ENCODE data around the gene LCN12. TPM values are rescaled to one million over a fixed set of nuclear protein-coding genes. Genes with fewer than 3 reads are reported as not detected.
A peak's percentile ranks its signal among the peaks of the same experiment; 100 is the strongest.

Gene LCN12
- total RNA-seq, 1 experiment from 2014 or later, result not detected

- ChIA-PET POLR2A (ENCODE audit: low non-redundant PET) (no interaction called here), CTCF (no interaction called here)
- TF ChIP-seq, protein P1, sequence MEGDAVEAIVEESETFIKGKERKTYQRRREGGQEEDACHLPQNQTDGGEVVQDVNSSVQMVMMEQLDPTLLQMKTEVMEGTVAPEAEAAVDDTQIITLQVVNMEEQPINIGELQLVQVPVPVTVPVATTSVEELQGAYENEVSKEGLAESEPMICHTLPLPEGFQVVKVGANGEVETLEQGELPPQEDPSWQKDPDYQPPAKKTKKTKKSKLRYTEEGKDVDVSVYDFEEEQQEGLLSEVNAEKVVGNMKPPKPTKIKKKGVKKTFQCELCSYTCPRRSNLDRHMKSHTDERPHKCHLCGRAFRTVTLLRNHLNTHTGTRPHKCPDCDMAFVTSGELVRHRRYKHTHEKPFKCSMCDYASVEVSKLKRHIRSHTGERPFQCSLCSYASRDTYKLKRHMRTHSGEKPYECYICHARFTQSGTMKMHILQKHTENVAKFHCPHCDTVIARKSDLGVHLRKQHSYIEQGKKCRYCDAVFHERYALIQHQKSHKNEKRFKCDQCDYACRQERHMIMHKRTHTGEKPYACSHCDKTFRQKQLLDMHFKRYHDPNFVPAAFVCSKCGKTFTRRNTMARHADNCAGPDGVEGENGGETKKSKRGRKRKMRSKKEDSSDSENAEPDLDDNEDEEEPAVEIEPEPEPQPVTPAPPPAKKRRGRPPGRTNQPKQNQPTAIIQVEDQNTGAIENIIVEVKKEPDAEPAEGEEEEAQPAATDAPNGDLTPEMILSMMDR (conservative IDR thresholded peaks at IDR 0.05; ENCODE audit: low read depth, low read length), result no peak
- TF ChIP-seq EZH2 (IDR thresholded peaks at IDR 0.05; ENCODE audit: borderline replicate concordance, low read depth, low read length, poor library complexity, severe bottlenecking), result no peak
Observed at GRCh38 chr9:136947028-136947891, 4.8 kb upstream of the LCN12 start.

DNA sequence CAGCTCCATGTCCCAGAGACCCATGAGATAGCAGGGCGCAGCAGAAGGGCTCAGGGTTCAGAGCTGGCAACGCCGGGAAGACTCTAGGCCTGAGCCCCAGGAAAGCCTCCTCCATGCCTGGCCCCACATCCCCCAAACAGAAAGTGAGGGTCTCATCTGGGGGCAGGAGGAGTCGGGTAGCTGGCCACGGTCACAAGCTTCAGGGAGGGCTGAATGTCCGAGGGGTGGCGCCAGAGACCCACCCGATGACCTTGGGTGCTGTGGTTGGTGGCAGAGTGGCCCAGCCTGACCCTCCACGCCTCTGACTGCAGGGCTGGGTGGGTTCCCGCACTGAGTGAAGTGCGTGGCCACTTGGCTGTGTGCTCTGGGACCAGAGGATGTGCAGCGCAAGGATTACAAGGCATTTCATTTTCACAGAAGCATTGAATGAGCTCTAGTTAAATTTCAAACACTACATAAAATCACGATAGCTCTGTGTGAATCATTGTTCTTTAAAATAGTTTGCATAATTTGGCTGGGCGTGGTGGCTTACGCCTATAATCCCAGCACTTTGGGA, 4.0 kb upstream of the LCN12 start:
- Histone ChIP-seq H3K4me3 (ENCODE audit: low read depth, low read length, poor library complexity, severe bottlenecking) (no peak overlapping the region), H3K9me3 (ENCODE audit: low read depth, low read length, poor library complexity, severe bottlenecking) (no peaks in the 10 kb centered on the region), H3K36me3 (ENCODE audit: insufficient read depth, low read length, poor library complexity, severe bottlenecking) (peaks cover under 1% of the 10 kb centered on the region), H3K27ac (ENCODE audit: low read depth, low read length, poor library complexity, severe bottlenecking) (peak overlapping the region; percentile 25), H3K4me1 (ENCODE audit: insufficient read depth, low read length, poor library complexity, severe bottlenecking) (no peaks in the 10 kb centered on the region), H3K27me3 (replicated peaks; ENCODE audit: insufficient read depth, low read depth, low read length, poor library complexity) (no peaks in the 10 kb centered on the region)
- no TSS peak for BruUV-seq (replicated peaks)
- ChIA-PET CTCF (interaction anchor here (0.6 to 0.9 kb wide), 2 partner anchors 116 to 138 kb away, joined by 3 to 4 read pairs; no protein-coding TSS in a partner anchor), POLR2A (ENCODE audit: low non-redundant PET) (no interaction called here)
- TF ChIP-seq EZH2 (IDR thresholded peaks at IDR 0.05; ENCODE audit: borderline replicate concordance, low read depth, low read length, poor library complexity, severe bottlenecking), result no peak
- TF ChIP-seq, protein P1 (conservative IDR thresholded peaks at IDR 0.05; ENCODE audit: low read depth, low read length), result peak; percentile 43
- intact Hi-C loops (cut with micrococcal nuclease; ENCODE audit: unreplicated experiment), result no loop called here
- peak; percentile 34 for DNase-seq (ENCODE audit: low spot score)

More at GRCh38 chr9:136947028-136947891, 4.8 kb upstream of the LCN12 start:
- no TSS peak for BruUV-seq (replicated peaks)
- DNase-seq (ENCODE audit: low spot score), result no peak
- Histone ChIP-seq H3K27me3 (replicated peaks; ENCODE audit: insufficient read depth, low read depth, low read length, poor library complexity) (no peaks in the 10 kb centered on the region), H3K36me3 (ENCODE audit: insufficient read depth, low read length, poor library complexity, severe bottlenecking) (peaks cover 8% of the 10 kb centered on the region), H3K27ac (ENCODE audit: low read depth, low read length, poor library complexity, severe bottlenecking) (no peak overlapping the region), H3K4me1 (ENCODE audit: insufficient read depth, low read length, poor library complexity, severe bottlenecking) (no peaks in the 10 kb centered on the region), H3K9me3 (ENCODE audit: low read depth, low read length, poor library complexity, severe bottlenecking) (no peaks in the 10 kb centered on the region), H3K4me3 (ENCODE audit: low read depth, low read length, poor library complexity, severe bottlenecking) (no peak overlapping the region)
- intact Hi-C loops (cut with micrococcal nuclease; ENCODE audit: unreplicated experiment), result no loop called here

DNA sequence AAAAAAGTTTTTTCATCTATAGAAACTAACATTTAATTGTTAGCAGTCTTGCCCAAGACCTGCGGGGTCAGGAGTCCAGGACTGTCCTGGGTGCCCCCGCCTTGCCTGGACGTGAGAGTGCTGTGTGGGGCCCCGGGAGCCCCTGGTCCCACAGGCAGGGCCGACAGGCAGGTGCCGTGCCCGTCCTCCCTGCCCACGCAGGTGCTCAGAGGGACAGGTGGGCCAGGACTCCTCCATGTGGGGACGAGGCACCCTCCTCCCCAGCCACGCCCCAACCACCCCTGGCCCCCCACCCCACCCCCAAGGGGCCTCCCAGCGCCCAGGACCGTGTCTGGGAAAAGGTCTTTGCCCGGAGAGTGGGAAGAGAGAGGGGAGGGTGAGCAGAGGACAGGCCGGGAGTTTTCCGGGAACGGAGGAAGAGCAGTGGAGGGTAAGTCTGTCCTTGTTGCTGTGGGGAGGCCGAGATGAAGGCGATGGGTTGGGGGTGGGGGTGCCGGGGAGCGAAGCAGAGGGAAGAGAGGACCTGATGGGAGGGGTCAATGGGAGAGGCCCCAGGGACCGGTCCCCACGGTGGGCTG, 2.7 kb upstream of the LCN12 start:
- intact Hi-C loops (cut with micrococcal nuclease; ENCODE audit: unreplicated experiment), result no loop called here
- H3K4me1 ChIP-seq (ENCODE audit: insufficient read depth, low read length, poor library complexity, severe bottlenecking), result no peaks in the 10 kb centered on the region
- ChIA-PET CTCF (no interaction called here), POLR2A (ENCODE audit: low non-redundant PET) (no interaction called here)
- no peak for DNase-seq (ENCODE audit: low spot score)
- H3K27ac ChIP-seq (ENCODE audit: low read depth, low read length, poor library complexity, severe bottlenecking), result peak overlapping the region; percentile 84
- H3K9me3 ChIP-seq (ENCODE audit: low read depth, low read length, poor library complexity, severe bottlenecking), result no peaks in the 10 kb centered on the region
- no peaks in the 10 kb centered on the region for H3K36me3 ChIP-seq (ENCODE audit: insufficient read depth, low read length, poor library complexity, severe bottlenecking)
- no peak for TF ChIP-seq EZH2 (IDR thresholded peaks at IDR 0.05; ENCODE audit: borderline replicate concordance, low read depth, low read length, poor library complexity, severe bottlenecking)
- TF ChIP-seq, protein P1 (conservative IDR thresholded peaks at IDR 0.05; ENCODE audit: low read depth, low read length), result no peak
- no peaks in the 10 kb centered on the region for H3K27me3 ChIP-seq (replicated peaks; ENCODE audit: insufficient read depth, low read depth, low read length, poor library complexity)
- no TSS peak for BruUV-seq (replicated peaks)
- H3K4me3 ChIP-seq (ENCODE audit: low read depth, low read length, poor library complexity, severe bottlenecking), result peak overlapping the region; percentile 63

Measured in A673 (cell line).